OCI-LY1 (cell line): Measurements from ENCODE around the gene TPRKB.

Experiments used
- H2AFZ ChIP-seq: fragments of 200-600 bp; sonication (generic), shearing (Covaris generic); 2 replicates; pipeline ENCODE4 v1.6.0; 2014; ENCODE audit warnings: antibody characterized with exemption, mild to moderate bottlenecking, low read length
- H3F3A ChIP-seq: fragments of 200-600 bp; sonication (generic), shearing (Covaris generic); 2 replicates; pipeline ENCODE4 v1.6.0; 2014; ENCODE audit warnings: mild to moderate bottlenecking, antibody characterized with exemption, low read length, moderate library complexity; ENCODE audit not compliant: insufficient read depth
- H3K27ac ChIP-seq: fragments of 200-600 bp; sonication (generic); 2 replicates; pipeline ENCODE4 v1.5.1; 2014; ENCODE audit warnings: low read length, mixed run types, mild to moderate bottlenecking, low read depth; ENCODE audit not compliant: poor library complexity, severe bottlenecking
- H3K27me3 ChIP-seq: fragments of 200-600 bp; sonication (generic); 2 replicates; pipeline ENCODE4 v1.6.0; 2014; ENCODE audit warnings: antibody characterized with exemption, mild to moderate bottlenecking, low read length, moderate library complexity; ENCODE audit not compliant: insufficient read depth
- H3K36me3 ChIP-seq: fragments of 200-600 bp; sonication (generic); 2 replicates; pipeline ENCODE4 v1.6.1; 2014; ENCODE audit warnings: mild to moderate bottlenecking, antibody characterized with exemption, low read length, moderate library complexity, mixed read lengths; ENCODE audit not compliant: insufficient read depth
- H3K4me1 ChIP-seq: fragments of 200-600 bp; sonication (generic); 2 replicates; pipeline ENCODE4 v1.5.1; 2014; ENCODE audit warnings: mild to moderate bottlenecking, low read length, moderate library complexity; ENCODE audit not compliant: insufficient read depth, severe bottlenecking
- H3K4me2 ChIP-seq: fragments of 200-600 bp; sonication (generic), shearing (Covaris generic); 2 replicates; pipeline ENCODE4 v1.6.1; 2014; ENCODE audit warnings: low read length
- H3K4me3 ChIP-seq: fragments of 200-600 bp; sonication (generic); 2 replicates; pipeline ENCODE4 v1.5.1; 2014; ENCODE audit warnings: low read length, low read depth, mild to moderate bottlenecking, mixed read lengths; ENCODE audit not compliant: poor library complexity, severe bottlenecking
- H3K79me2 ChIP-seq: fragments of 200-600 bp; shearing (Covaris generic); 2 replicates; pipeline ENCODE4 v1.6.1; 2016; ENCODE audit warnings: mixed run types, low read length, mixed read lengths; ENCODE audit not compliant: insufficient read depth
- H3K9ac ChIP-seq: fragments of 200-600 bp; sonication (generic), shearing (Covaris generic); 2 replicates; pipeline ENCODE4 v1.6.1; 2014; ENCODE audit warnings: mild to moderate bottlenecking, low read length, mixed read lengths
- H3K9me2 ChIP-seq: fragments of 200-600 bp; sonication (generic), shearing (Covaris generic); 2 replicates; pipeline ENCODE4 v1.6.1; 2014; ENCODE audit warnings: low read depth, mild to moderate bottlenecking, low read length, mixed read lengths
- H3K9me3 ChIP-seq: fragments of 200-600 bp; shearing (Covaris generic); 2 replicates; pipeline ENCODE4 v1.6.1; 2014; ENCODE audit warnings: low read length, mixed read lengths
- H4K20me1 ChIP-seq: fragments of 200-600 bp; sonication (generic), shearing (Covaris generic); 2 replicates; pipeline ENCODE4 v1.6.0; 2016; ENCODE audit warnings: mild to moderate bottlenecking, low read length; ENCODE audit not compliant: insufficient read depth
- CTCF ChIP-seq: fragments of 200-600 bp; sonication (generic), shearing (Covaris generic); IDR thresholded peaks from 2 replicates; pipeline ENCODE4 v1.5.1; 2017; ENCODE audit warnings: mild to moderate bottlenecking, antibody characterized with exemption, low read length, moderate library complexity, mixed read lengths
- EZH2 ChIP-seq: fragments of 200-600 bp; sonication (generic), shearing (Covaris generic); IDR thresholded peaks from 2 replicates; pipeline ENCODE4 v1.8.0; 2017; ENCODE audit warnings: borderline replicate concordance, mixed run types, mild to moderate bottlenecking, antibody characterized with exemption, low read length, moderate library complexity, mixed read lengths

Gene TPRKB

GRCh38 chr2:73716543-73717250 lies 20.4 kb downstream of the TPRKB start:
- Histone ChIP-seq H3K79me2 (no peaks in the 10 kb centered on the region), H3K27me3 (peaks cover 5% of the 10 kb centered on the region; the same call in 1 of the 2 replicates), H3F3A (no peaks in the 10 kb centered on the region), H2AFZ (no peak overlapping the region), H3K27ac (no peak overlapping the region), H4K20me1 (no peaks in the 10 kb centered on the region), H3K4me1 (no peaks in the 10 kb centered on the region), H3K4me3 (no peak overlapping the region), H3K9ac (no peak overlapping the region), H3K9me2 (no peaks in the 10 kb centered on the region), H3K9me3 (peaks cover 8% of the 10 kb centered on the region), H3K36me3 (no peaks in the 10 kb centered on the region), H3K4me2 (no peak overlapping the region)
- TF ChIP-seq EZH2 (no peak), CTCF (no peak)

DNA sequence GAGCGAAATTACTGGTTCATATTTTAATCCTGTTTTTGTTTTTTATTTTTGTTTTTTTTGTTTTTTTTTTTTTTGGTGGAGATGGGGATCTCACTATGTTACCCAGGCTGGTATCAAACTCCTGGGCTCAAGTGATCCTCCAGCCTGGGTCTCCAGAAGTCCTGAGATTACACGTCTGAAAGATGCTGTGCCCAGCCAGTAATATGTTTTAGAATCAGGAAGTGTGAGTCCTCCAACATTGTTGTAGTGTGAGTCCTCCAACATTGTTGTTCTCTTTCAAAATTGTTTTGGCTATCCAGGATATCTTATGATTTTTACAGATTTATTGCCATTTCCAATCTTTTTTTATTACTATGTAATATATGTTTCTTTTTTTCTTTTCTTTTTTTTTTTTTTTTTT lies 23.1 kb downstream of the TPRKB start:
- H3K4me3 ChIP-seq, result no peak overlapping the region
- H3K9me3 ChIP-seq, result peaks cover 8% of the 10 kb centered on the region
- TF ChIP-seq CTCF, result no peak
- TF ChIP-seq EZH2, result no peak
- H2AFZ ChIP-seq, result no peak overlapping the region
- H3K79me2 ChIP-seq, result no peaks in the 10 kb centered on the region
- H3K27me3 ChIP-seq, result peaks cover 3% of the 10 kb centered on the region; the same call in 1 of the 2 replicates
- H3K36me3 ChIP-seq, result no peaks in the 10 kb centered on the region
- H4K20me1 ChIP-seq, result no peaks in the 10 kb centered on the region
- no peaks in the 10 kb centered on the region for H3K4me1 ChIP-seq
- H3K27ac ChIP-seq, result no peak overlapping the region
- H3F3A ChIP-seq, result no peaks in the 10 kb centered on the region
- no peak overlapping the region for H3K4me2 ChIP-seq
- no peaks in the 10 kb centered on the region for H3K9me2 ChIP-seq
- no peak overlapping the region for H3K9ac ChIP-seq

- H3K79me2 ChIP-seq, result no peaks in the 10 kb centered on the region
- H3K4me2 ChIP-seq, result no peak overlapping the region
- H3K4me3 ChIP-seq, result no peak overlapping the region
- H3K27ac ChIP-seq, result no peak overlapping the region
- no peaks in the 10 kb centered on the region for H3K9me2 ChIP-seq
- H3K9ac ChIP-seq, result no peak overlapping the region
- no peaks in the 10 kb centered on the region for H4K20me1 ChIP-seq
- no peaks in the 10 kb centered on the region for H3K4me1 ChIP-seq
- no peak overlapping the region for H2AFZ ChIP-seq
- TF ChIP-seq CTCF (no peak), EZH2 (no peak)
- H3K9me3 ChIP-seq, result peaks cover under 1% of the 10 kb centered on the region; the same call in 1 of the 2 replicates
- no peaks in the 10 kb centered on the region for H3K27me3 ChIP-seq
- H3F3A ChIP-seq, result no peaks in the 10 kb centered on the region
- H3K36me3 ChIP-seq, result no peaks in the 10 kb centered on the region
Observed at GRCh38 chr2:73708527-73708926, 28.6 kb downstream of the TPRKB start.
